ENCODE data around the gene NKX1-1. TPM values are rescaled to one million over a fixed set of nuclear protein-coding genes. Genes with fewer than 3 reads are reported as not detected.
A peak's percentile ranks its signal among the peaks of the same experiment; 100 is the strongest.

The NKX1-1 gene
- total RNA-seq, 1 donor from 2014 or later = not detected

DNA sequence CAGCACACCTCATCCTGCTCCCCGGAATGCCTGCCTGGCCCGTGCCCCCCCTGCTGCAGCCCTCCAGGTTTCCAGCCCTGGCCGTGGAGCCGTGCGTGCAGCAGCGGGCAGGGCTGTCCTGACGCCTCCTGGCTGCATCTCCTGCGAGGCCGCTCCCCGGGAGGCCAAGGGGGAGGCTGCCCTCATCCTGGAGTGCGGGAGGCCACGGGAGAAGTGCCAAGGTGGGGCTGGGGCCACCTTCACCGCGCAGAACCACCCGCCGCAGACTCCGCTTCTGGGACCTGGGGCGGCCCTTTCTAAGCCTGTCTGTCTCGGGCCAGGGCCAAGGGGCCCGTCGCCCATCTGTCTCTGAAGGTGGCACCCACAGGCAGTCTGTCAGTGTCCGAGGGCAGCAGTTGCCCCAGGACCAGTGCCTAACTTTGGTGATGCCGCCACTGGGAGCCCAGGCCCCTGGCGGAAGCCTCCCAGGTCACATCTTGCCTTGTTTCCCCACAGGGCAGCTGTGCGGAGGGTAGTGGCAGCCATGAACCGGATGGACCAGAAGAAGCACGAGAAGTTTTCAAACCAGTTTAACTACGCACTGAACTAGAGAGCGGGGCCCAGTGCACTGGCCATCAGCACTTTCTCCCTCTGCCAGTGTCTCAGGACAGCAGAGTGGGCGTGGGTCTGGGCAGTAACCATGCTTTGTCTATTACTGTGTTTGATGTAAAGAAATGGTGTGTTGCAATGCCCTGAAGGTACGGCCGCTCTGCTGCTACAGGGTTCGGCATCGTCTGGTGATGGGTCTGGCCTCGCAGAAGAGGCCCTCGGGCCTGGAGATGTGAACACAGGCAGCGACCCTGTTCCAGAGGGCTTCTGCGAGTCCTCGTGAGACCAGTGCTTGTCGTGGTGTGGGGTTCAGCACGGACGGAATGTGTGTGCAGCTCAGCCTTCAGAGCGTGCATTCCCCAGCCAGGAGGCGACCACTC, 20.6 kb downstream of the NKX1-1 start:
- peaks cover 19% of the 10 kb centered on the region for H3K36me3 Mint-ChIP-seq (ENCODE audit: low read depth)
- H3K27me3 Mint-ChIP-seq (ENCODE audit: low read depth) = no peaks in the 10 kb centered on the region
- peaks cover 9% of the 10 kb centered on the region for H3K4me1 Mint-ChIP-seq
- DNase-seq (ENCODE audit: low read depth, low spot score) = no peak
- TF ChIP-seq, protein P1, sequence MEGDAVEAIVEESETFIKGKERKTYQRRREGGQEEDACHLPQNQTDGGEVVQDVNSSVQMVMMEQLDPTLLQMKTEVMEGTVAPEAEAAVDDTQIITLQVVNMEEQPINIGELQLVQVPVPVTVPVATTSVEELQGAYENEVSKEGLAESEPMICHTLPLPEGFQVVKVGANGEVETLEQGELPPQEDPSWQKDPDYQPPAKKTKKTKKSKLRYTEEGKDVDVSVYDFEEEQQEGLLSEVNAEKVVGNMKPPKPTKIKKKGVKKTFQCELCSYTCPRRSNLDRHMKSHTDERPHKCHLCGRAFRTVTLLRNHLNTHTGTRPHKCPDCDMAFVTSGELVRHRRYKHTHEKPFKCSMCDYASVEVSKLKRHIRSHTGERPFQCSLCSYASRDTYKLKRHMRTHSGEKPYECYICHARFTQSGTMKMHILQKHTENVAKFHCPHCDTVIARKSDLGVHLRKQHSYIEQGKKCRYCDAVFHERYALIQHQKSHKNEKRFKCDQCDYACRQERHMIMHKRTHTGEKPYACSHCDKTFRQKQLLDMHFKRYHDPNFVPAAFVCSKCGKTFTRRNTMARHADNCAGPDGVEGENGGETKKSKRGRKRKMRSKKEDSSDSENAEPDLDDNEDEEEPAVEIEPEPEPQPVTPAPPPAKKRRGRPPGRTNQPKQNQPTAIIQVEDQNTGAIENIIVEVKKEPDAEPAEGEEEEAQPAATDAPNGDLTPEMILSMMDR (conservative IDR thresholded peaks at IDR 0.05) = no peak
- peaks cover 7% of the 10 kb centered on the region for H3K9me3 Mint-ChIP-seq
- no peak overlapping the region for H3K4me3 Mint-ChIP-seq
- H3K27ac Mint-ChIP-seq (ENCODE audit: unreplicated experiment) = no peak overlapping the region

DNA sequence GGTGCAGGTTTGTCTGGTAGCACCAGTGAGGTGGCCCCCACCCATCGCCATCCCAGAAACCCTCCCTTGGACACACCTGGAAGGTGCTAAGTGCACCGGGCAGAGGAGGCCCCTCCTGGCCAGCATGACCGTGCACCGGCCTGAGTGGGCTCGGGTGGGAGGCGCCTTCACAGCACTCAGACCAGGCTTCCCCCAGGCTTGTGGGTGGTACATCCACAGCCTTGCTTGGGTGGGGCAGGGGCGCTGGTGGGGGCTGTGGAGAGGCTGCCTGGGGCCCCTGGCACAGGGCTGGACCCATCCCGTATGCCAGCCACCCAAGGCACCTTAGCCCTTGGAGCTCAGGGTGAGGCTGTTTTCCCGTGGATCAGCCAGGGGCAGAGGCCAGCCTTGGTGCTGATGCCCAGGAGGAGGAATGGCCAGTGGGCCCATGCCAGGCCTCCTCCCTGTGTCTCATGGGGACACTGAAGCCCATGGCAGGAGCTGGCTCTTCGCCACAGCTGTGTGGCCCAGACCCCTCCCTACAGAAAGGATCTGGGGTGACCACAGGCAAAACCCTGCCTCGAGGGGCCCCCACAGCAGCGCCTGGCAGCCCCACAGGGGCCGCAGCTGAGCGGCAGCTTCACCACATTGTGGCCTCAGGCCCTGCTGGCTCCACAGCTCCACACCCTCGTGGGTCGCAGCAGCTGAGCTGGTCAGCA, 21.4 kb downstream of the NKX1-1 start:
- Mint-ChIP-seq H3K4me1 (peaks cover 9% of the 10 kb centered on the region), H3K9me3 (peaks cover 7% of the 10 kb centered on the region), H3K36me3 (ENCODE audit: low read depth) (peaks cover 16% of the 10 kb centered on the region), H3K27me3 (ENCODE audit: low read depth) (no peaks in the 10 kb centered on the region), H3K27ac (ENCODE audit: unreplicated experiment) (peak overlapping the region; percentile 19), H3K4me3 (no peak overlapping the region)
- DNase-seq (ENCODE audit: low read depth, low spot score) = no peak
- TF ChIP-seq, protein P1 (conservative IDR thresholded peaks at IDR 0.05) = no peak

DNA sequence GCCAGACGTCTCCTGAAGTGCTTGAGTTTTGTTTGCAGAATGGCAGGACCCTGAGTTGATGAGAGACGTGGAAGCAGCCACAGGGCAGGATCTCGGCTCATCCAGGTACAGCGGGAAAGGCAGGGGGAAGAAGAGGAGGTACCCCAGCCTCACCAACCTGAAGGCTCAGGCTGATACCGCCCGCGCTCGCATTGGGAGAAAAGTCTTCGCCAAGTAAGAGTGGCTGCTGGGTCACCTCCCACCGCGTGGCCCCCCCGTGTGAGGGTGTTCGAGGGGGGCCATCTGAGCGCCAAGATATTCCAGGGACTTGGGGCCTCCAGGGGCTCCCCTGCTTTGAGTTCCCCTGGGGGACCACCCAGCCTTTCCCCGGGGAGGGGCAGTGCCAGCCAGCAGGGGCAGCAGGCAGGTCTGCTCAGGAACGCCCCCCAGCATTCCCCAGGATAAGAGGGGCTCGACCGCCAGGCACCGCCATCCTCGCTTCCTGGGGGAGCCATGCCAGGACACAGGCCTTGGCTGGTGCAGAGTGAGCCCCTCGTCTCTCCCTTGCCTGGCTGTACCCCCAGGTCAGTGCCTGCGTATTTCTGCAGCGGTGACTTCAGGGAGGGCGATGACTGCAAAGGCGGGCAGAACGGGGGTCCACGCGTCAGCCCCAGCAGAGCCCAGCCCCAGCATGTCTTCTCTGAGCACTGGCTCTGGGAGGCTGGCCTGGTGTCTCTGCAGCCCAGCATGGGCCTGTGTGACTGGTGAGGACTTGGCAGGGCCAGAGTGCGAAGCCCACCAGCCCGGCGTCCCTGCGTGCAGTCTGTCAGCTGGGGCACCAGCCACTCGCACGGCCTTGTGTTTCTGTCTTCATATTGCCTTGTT, 22.3 kb downstream of the NKX1-1 start:
- DNase-seq (ENCODE audit: low read depth, low spot score) = no peak

DNA sequence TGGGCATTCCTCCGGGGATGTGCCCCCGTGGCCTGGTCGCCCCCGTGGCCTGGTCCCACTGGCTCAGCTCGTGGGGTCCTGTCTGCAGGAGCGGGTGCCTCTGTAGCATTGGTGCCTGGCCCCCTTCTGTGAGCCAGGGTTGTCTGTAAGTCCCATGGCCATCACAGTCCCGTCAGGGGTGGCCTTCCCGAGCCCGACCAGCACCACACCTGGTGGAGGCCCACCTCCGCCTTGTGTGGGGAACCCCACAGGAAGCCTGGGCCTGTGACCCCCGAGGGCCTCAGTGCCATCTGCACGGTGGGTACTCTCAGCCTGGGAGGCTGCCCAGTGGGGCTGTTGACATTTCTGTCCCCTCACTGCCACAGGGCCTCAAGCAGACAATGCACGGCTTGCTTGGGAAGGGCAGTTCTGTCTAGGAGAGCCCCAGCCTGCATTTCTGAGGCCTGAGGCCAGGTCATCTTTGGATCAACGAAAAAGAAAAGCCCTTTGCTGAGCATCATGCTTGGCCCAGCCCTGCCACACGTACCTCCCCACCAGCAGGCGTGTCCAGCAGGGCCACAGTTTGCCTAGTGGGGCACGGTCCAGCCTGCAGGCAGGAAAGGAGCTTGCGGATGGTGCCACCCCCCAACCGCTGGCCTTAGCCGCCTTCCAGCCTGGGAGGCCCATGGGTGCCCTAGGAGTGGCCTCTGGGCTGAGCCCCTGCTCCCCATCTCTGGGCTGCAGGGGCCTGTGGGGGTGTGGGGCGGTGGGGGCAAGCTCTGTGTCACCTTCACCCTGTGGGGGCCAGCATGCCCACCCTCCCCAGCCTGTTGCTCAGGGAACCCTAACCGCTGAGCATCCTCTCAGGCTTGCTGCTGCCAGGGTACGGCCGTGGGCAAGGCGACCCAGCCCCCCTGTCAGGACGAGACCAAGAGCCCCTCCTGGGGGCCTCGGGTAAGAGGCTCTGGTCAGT, 23.2 kb downstream of the NKX1-1 start:
- H3K4me3 Mint-ChIP-seq = no peak overlapping the region
- peaks cover 9% of the 10 kb centered on the region for H3K4me1 Mint-ChIP-seq
- no peaks in the 10 kb centered on the region for H3K27me3 Mint-ChIP-seq (ENCODE audit: low read depth)
- TF ChIP-seq, protein P1 (conservative IDR thresholded peaks at IDR 0.05) = no peak
- peaks cover 6% of the 10 kb centered on the region for H3K36me3 Mint-ChIP-seq (ENCODE audit: low read depth)
- H3K27ac Mint-ChIP-seq (ENCODE audit: unreplicated experiment) = no peak overlapping the region
- no peaks in the 10 kb centered on the region for H3K9me3 Mint-ChIP-seq
- no peak for DNase-seq (ENCODE audit: low read depth, low spot score)

More for the DNA sequence above, 22.3 kb downstream of the NKX1-1 start:
- H3K4me1 Mint-ChIP-seq = peaks cover 9% of the 10 kb centered on the region
- peaks cover 7% of the 10 kb centered on the region for H3K9me3 Mint-ChIP-seq
- no peak overlapping the region for H3K4me3 Mint-ChIP-seq
- TF ChIP-seq, protein P1 (conservative IDR thresholded peaks at IDR 0.05) = no peak
- peaks cover 13% of the 10 kb centered on the region for H3K36me3 Mint-ChIP-seq (ENCODE audit: low read depth)
- no peaks in the 10 kb centered on the region for H3K27me3 Mint-ChIP-seq (ENCODE audit: low read depth)
- H3K27ac Mint-ChIP-seq (ENCODE audit: unreplicated experiment) = no peak overlapping the region

Measured in neural crest cell (in vitro differentiated cells).